ENCODE data around the gene ERMARD.
"Not testable (repeated sequence)": the region's sequence is repeated elsewhere in the genome, so short reads cannot be mapped to it uniquely, and the experiment has no call there.

ERMARD gene

DNA sequence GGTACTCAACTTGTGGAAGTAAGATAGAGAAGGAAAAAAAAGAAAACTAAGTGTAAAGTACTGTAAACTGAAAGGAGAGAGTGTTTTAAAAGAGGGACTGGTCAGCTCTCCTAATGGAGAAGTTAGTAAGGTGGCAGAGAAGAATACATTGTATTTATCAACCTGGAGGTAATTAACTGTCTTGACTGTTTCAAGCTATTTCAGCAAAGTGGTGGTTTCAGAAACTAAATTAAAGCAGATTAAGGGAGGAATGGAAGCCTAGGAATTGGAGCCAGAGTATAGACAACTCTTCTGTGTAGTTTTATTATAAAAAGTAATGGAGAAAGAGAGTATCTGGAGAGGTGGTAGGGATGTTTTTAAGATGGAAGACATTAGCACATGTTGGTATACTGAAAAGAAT lies 24.5 kb upstream of the ERMARD start:
- Histone ChIP-seq H3K27ac (no peak overlapping the region), H3K4me3 (no peak overlapping the region)

DNA sequence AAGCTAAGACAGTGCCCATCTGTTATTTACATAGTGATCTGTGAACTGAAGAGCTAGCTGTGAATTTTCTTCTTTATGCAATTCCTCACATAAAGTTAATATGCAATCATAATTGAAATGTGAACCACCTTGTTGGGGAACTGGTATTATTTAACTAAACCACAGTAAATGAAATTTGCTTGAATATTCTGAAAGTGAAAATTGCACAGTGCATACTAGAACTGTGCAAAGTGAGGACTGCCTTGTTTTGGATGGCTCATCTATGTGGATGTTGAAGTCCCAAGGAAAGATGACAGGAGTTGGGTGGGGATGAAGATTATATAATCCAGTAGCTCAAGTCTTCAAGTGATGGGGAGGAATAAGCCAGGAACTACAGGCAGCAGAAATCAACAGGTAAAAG lies 21.5 kb upstream of the ERMARD start:
- Histone ChIP-seq H3K4me3 (no peak overlapping the region), H3K27ac (no peak overlapping the region)

DNA sequence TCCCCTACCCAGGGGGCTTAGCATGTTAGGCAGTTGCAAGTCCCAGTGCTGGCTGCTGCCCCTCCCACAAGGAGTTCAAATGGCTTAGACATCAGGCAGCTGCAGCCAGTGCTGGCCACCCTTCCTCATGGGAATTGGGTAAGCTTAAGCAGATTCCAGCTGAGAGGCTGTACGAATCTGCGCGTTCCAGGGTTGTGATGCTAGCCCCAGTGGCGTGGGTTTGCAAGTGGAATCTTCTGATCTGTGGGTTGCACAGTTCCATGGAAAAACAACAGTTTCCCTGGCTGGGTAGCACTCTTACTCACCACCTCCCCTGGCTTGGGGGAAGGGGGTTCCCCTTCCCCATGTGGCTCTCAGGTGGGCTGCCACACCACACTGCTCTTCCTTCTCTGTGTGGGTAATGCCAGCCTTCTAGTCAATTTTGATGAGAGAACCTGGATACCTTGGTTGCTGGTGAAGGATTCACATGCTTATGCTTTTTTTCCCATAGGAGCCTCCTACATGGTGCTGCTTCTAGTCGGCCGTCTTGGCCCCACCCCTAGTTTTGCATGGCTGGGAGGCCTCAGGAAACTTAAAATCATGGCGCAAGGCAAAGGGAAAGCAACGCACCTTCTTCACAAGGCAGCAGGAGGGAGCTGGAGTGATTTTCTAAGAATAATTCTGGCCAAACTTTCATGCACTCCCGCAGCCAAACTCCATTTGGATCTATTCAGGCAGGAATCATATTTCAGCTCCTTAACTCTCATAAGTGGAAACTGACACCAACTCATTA lies 13.0 kb upstream of the ERMARD start:
- no peak overlapping the region for H3K27ac ChIP-seq
- no peak overlapping the region for H3K4me3 ChIP-seq

DNA sequence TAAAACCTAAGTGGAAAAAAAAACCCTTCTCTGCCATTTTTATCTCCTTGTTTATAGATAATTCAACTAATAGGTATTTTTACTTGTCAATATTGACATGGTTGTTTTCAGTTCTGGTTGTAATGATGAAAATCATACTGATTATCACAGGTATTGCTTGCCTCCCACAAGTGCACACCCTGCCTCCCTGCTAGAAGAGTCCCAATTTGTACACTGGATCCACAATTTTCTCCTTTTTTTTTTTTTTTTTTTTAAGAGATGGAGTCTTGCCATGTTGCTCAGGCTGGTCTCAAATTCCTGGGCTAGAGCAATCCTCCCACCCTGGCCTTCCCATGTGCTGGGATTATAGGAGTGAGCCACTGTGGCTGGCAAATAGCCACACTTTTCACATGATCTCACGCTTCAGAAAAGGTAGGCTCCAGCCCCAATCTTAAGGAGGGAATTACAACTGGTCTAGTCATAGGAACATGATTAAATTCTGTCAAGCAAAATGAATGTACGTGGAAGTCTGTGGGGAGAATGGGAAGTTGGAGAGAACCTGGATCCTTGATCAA lies 12.4 kb upstream of the ERMARD start:
- Histone ChIP-seq H3K27ac (no peak overlapping the region), H3K4me3 (no peak overlapping the region)

DNA sequence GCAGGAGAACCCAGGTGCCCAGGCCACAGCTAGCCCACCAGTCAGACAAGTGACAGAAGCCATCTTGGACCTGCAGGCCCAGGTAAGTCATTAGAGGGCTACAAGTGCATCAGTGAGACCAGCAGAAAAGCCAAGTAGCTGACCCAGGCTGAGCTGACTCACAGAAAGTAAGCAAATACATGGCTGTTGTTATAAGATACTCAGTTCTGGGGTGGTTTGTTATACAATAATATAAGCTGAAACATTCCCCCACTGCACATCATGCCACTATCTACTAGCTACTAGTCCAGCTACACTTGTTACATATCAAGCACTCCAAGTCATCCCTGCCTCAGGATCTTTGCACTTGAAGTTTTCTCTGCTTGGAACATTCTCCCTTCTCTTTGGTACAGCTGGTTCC lies 10.1 kb upstream of the ERMARD start:
- H3K27ac ChIP-seq, result no peak overlapping the region
- H3K4me3 ChIP-seq, result no peak overlapping the region

DNA sequence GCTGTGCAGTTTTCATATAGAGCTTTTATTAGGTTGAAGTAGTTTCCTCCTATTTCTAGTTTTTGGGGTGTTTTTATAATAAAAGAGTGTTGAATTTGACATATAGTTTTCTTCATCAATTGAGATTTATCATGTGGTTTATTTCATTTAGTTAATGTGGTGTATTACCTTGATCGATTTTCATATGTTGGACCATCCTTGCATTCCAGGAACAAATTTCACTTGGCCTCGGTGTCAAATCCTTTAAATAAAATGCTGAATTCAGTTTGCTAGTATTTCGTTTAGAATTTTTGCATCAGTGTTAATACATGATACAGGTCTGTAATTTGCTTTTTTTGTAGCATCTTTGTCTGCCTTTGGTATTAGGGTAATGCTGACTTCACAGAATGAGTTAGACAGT lies 6.0 kb upstream of the ERMARD start:
- H3K27ac ChIP-seq, result no peak overlapping the region

DNA sequence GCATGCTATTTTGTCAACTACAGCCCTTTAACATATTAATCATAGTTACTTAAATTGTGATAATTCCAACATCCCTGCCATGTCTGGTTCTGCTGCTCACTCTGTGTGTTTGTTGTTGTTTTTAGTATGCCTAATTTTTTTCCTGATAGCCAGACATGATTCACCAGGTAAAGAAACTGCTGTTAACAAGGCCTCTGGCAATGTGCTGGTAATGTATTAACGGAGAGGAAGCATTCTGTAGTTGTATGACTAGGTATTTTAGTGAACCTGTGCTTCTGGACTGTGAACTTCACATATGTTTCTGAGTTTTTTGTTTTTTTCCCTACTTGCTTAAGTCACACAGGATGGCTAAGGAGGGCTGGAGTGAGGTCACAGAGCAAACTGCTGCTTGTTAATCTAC lies 4.9 kb upstream of the ERMARD start:
- Histone ChIP-seq H3K4me3 (no peak overlapping the region), H3K27ac (no peak overlapping the region)

More for the DNA sequence above, 6.0 kb upstream of the ERMARD start:
- H3K4me3 ChIP-seq, result no peak overlapping the region

DNA sequence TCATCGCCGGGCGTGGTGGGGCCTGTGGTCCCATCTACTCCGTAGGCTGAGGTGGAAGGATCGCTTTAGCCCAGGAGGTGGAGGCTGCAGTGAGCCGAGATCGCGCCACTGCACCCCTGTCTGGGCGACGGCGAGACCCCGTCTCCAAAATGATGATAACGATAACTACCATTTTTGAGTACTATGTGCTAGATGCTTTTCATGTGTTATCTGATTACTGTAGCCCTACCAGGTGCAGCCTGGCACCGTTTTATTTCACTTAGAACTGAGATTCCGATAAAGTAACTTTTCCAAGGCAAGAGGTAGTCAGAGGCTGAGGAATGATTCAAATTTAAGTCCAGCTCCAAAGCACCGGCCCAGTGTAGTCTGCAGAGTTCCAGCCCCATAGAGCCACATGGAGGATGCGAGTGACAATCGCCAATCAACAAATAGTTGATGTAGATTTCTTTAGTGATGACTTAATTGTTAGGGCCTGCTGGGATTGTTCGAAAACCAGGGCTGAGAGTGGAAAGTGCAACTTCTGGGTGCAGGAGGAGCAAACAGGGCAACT lies 727 bp downstream of the ERMARD start:
- peak overlapping the region; percentile 87 to 99 (median 98) for H3K27ac ChIP-seq
- H3K4me3 ChIP-seq, result peak overlapping the region; percentile 68 to 97 (median 79)

DNA sequence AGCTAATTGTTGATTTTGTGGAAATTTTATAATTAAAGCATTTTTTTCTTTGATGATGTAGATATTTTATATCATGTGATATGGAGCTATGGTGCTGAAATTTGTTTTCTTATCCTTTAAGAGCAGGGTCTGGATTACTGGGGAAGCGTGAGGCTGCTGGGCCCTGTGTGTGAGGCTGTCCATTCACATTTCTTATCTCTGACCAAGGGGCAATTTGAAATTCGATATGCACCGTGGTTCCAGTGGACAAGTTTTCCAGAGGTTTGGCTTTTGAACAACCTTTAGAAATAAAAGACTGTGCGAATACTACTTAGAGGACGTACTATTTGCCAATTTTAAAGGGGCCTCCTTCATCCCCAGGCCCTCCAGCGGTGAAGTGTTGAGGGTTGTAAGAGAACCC lies 3.7 kb downstream of the ERMARD start:
- Histone ChIP-seq H3K4me3 (no peak overlapping the region), H3K27ac (no peak overlapping the region)

DNA sequence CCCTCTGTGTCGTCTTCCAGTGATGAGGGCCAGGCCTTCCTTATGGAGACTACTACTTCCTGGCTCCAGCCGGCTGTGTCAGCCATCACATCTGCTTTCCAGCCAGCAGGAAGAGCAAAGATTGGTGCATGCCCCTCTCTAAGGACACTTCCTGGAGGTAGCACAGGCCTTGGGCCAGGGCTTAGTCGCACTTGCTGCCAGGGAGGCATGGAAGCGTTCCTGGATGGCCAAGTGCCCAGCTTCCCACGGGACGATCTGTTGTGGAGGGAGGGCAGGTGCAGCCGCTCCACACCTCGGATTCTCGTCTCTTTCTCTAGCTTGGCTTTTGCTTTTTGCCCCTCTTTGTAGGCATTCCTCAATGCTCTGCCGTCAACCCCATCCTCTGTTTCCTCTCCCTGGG lies 11.9 kb downstream of the ERMARD start:
- Histone ChIP-seq H3K4me3 (no peak overlapping the region), H3K27ac (no peak overlapping the region)

DNA sequence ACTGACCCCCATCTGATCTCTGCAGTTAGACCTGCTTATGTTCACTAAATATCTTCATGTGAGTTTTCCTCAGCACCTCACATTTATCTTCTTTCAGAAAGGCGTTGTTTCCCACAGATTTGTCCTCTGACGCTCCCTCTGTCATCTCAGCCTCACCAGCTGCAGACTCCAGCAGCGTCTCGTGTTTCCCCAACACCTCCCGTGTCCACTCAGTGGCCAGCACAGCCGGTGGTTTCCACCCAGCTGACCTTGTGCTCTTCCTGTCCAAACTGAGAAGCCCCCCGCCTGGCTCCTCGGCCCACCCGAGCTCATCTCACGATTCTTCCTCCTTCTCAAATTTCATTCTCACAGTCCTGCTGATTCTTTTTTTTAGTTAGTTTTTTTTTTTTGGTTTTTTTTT lies 12.5 kb downstream of the ERMARD start:
- no peak overlapping the region for H3K4me3 ChIP-seq
- no peak overlapping the region for H3K27ac ChIP-seq

DNA sequence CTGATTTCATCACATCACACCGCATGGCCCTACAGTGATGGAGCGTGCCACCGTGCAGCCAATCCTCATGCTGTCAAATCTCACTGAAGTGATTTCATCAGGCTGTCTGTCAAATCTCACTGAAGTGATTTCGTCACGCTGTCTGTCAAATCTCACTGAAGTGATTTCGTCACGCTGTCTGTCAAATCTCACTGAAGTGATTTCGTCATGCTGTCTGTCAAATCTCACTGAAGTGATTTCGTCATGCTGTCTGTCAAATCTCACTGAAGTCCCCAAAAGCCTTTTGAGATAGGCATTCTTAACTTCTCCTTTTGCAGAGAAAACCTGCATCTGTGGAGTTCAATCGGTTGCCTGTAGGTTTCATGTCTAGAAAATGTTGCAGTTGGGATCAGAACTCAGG lies 14.4 kb downstream of the ERMARD start:
- not testable (repeated sequence) for H3K4me3 ChIP-seq, H3K27ac ChIP-seq

DNA sequence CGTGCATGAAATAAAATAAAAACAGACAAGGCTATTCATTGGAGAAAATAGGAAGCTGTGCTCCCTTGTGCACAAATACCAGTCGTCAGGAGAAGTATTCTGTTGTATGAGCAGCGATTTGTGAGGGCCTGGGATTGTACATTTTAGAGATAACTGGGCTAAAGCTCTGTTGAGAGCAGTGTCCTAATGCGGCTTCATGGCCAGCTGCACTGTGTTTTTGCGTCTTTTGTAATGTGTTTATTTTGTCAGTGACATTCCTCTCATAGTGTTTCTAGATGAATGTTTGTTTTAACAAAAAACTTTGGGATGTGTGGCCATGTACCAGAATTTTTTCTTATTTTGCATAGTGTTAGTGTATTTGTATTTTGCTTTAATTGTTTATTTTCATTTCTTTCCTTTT lies 14.8 kb downstream of the ERMARD start:
- no peak overlapping the region for H3K27ac ChIP-seq
- H3K4me3 ChIP-seq, result no peak overlapping the region

DNA sequence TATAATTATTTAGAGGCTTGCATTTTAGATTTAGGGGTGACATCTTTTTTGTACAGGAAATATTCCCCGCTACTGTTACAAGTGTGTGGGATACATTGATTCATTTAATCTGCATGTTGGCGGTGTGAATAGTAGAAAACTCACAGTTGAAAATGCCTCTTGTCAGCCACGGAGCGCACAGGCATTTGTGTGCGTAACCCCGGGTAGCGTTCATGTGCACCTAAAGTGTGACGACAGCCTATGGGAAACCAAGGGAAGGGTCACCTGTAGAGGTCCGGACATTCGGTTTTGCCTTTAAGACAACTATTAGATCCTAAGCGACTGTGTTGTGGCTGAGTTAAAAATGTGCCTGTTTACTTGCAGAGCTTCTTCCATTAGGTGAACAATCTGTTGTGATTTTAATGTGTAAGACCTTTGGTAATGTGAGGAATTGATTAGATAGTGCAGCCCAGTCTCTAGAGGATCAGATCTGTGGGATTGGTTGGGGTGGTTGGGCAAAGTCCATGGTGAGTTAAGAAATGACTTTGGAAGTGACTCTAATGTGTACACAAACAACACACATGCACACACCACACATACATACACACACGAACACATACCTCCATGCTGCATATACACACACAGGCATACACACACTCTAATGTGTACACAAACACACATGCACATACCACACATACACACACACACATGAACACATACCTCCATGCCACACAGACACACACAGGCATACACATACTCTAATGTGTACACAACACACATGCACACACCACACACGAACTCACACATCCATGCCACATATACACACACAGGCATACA lies 15.7 kb downstream of the ERMARD start:
- Histone ChIP-seq H3K27ac (no peak overlapping the region), H3K4me3 (no peak overlapping the region)

DNA sequence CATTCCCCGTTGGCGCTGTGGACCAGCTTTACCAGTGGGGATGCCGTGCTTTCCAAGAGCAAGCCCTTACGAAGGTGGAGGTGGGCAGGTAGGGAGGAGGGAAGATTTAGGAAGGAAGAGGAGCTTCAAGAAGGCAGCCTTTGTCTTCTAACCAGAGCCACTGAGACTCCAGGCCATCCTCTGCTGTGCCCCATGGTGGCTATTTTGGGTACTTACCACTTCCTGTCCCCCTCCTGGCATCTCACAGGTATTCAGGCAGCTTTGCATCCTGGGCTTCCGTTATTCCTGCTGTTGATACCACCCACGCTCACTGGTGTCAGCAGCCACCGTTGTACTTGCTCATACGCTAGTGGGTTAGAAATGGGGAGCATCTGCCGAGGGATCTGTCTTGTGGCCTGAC lies 22.9 kb downstream of the ERMARD start:
- no peak overlapping the region for H3K4me3 ChIP-seq

DNA sequence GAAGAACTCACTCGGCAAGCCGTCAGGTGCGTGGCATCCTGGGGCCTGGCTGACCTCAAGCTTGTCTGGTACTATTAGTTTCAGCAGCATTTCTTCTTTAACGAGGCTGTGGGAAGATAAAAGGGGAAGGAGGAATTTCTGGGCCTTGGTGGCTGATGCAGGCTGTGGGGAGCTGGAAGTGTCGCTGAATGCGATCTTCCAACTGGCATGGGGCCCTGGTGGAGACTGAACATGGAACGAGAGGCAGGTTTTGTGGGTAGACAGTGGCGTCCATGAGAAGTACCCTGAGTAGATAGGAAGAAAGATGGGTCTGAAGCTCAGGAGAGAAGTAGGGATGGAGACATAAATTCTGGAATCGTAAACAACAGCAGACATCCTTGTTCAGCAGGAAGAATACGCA lies 23.9 kb downstream of the ERMARD start:
- H3K27ac ChIP-seq, result no peak overlapping the region
- no peak overlapping the region for H3K4me3 ChIP-seq

More for the DNA sequence above, 22.9 kb downstream of the ERMARD start:
- H3K27ac ChIP-seq, result no peak overlapping the region

DNA sequence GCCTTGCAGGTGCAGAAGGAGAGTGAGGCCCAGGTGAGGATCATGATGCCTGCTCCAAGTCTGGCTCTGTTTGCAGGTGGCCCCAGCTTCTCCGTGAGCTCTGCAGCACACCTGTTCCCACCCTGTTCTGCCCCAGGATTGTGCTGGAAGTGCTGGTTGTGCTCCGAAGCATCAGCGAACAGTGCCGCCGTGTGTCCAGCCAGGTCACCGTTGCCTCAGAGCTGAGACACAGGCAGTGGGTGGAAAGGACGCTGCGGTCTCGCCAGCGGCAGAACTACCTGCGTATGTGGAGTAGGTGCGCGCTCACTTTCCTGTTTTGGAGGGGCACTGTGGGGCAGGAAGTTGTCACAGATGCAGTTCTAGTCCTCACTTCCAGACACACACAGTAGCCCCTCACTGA lies 25.0 kb downstream of the ERMARD start:
- H3K27ac ChIP-seq, result no peak overlapping the region
- H3K4me3 ChIP-seq, result no peak overlapping the region

DNA sequence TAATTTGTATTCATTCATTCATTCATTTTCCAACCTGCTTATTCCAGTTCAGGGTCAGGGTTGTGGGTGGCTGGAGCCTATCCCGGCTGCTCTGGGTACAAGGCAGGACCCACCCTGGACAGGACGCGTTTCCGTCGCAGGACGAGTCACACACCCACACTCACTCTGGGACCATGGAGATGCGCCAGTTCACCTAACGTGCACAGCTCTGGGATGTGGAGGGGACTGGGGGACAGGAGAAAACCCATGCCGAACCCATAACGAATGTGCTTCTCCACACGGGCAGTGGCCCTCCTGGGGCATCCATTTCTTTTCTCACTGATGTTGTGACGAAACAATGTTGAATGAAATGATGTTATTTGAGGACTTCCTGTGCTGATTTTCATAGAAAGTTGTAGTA lies 26.5 kb downstream of the ERMARD start:
- Histone ChIP-seq H3K27ac (no peak overlapping the region), H3K4me3 (no peak overlapping the region)

DNA sequence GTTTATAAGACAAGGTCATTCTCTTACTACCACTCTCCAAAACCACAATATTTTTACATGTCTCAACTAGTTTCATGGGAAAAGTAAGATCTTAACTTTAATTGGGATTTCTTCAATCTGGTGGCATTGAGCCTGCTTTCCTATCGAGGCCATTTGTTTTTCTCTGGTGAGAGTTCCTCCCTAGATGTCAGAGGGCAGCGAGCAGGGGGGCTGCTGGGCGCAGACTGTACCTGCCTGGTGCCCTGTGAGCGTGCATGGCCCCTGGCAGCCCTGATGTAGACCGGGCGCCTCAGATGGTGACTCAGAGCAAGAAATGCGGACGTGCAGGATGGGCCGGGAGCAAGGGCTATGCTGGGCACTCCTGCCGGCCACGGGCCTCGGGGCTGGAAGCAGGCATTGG lies 27.2 kb downstream of the ERMARD start:
- Histone ChIP-seq H3K27ac (no peak overlapping the region), H3K4me3 (no peak overlapping the region)

DNA sequence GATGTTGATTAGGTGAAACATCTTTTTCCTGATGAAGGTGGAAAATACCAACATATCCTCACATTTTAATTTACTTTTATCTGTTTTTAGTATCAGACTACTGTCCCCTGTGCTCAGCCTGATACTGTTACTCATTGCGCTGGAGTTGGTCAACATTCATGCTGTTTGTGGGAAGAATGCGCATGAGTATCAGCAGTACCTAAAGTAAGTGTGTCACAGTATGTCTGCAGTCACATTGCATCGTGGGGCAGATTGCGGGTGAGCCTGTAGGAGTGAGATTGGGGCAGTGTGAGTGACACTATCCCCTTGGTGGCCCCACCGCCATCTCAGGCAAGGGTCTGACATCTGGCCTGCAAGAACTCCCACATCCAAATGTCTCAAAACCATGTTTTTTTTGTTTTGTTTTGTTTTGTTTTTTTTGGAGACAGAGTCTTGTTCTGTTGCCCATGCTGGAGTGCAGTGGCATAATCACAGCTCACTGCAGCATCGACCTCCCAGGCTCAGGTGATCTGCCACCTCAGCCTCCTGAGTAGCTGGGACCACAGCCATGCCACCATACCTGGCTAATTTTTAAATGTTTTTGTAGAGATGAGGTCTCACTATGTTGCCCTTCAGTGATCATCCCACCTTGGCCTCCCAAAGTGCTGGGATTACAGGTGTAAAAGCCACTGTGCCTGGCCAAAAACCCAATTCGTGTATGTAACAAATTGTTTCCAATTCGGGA lies 27.8 kb downstream of the ERMARD start:
- H3K4me3 ChIP-seq, result no peak overlapping the region
- H3K27ac ChIP-seq, result no peak overlapping the region

All from skin epidermis (tissue), 12 donors.